ENCODE results near the gene C19orf33.
"Not testable (repeated sequence)": the region's sequence is repeated elsewhere in the genome, so short reads cannot be mapped to it uniquely, and the experiment has no call there.

C19orf33 gene

DNA sequence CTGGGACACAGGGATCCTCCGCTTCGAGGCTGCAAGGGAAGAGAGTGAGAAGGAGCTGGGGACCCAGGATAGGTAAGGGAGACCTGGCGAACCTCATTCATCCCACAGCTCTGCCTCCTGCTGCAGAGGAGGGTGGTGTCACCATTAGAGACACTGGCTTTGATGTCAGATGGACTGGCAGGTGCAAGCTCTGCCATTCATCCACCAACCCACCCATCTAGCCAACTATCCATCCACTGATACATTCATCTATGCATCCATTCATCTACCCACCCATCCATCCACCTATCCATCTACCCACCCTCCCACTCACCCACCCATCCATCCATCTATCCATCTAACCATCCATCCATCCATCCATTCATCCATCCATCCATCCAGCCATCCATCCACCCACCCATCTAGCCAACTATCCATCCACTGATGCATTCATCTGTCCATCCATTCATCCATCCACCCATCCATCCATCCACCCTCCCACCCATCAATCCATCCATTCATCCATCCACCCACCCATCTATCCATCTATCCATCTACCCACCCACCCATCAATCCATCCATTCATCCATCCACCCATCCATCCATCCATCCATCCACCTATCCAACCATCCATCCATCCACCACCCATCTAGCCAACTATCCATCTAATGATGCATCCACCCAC is 5.7 kb downstream of the C19orf33 start:
- DNase-seq: no peak

DNA sequence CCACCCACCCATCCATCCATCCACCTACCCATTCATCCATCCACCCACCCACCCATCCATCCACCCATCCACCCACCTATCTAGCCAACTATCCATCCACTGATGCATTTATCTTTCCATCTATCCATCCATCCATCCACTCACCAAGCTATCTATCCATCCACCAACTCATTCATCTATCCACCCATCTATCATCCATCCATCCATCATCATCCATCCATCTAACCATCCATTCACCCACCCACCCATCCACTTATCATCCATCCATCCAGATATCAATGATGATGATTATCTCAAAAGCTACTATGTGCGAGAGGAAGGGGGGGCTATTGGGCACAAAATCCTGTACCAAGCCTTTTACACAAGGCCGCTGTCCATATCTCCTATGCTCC is 6.2 kb downstream of the C19orf33 start:
- DNase-seq: no peak

DNA sequence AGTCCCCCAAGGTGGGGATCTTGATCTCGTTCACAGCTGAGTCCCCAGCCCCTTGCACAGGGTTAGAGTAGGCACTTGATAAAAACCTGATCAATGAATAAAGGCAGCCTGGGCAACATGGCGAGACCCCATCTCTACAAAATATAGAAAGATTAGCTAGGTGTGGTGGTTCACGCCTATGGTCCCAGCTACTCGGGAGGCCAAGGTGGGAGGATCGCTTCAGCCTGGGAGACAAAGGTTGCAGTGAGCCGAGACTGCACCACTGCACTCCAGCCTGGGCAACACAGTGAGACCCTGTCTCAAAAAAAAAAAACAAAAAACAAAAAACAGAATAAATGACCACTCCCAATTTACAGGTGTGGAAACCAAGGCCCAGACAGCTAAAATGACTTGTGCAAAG is 6.9 kb downstream of the C19orf33 start:
- no peak for DNase-seq

DNA sequence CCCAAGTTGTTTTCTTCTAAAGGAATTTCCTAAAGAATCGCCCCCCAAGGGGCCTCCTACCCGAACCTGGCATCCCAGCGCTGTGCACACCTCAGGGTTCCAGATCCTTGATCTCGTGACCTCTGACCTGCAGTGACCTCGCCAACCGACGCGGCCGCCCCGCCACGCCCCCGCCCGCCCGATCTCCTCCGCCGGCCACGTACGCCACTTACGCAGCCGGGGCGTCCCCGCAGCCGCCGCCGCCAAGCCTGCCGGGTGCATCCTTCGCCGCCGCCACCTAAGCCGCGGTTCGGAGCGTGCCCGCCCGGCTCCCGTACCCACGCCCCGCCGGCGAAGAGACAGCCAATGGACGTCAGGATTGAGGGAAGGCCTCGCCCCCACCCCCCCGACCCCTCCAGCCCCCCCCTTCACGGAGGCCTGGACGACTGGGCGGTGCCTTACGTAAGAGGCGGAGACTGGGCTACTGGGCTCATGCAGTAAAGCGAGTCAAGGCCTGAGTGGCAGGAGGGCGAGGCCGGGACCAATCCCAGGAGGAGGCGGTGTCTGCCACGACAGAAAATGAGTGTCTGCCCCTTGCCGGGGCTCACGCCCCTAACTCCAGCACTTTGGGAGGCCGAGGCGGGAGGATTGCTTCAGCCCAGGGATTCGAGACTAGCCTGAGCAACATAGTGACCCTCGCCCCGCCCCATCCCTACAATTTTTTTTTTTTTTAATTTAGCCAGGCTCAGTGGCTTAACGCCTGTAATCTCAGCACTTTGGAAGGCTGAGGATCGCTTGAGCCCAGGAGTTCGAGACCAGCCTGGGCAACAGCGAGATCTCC is 11.8 kb downstream of the C19orf33 start, which contains the start of gene YIF1B:
Gene YIF1B (minus strand): TSS at position 291 of the 820 bp plus-strand sequence. CDS start 30 bp downstream, at position 261.
- peak; percentile 98 for DNase-seq

DNA sequence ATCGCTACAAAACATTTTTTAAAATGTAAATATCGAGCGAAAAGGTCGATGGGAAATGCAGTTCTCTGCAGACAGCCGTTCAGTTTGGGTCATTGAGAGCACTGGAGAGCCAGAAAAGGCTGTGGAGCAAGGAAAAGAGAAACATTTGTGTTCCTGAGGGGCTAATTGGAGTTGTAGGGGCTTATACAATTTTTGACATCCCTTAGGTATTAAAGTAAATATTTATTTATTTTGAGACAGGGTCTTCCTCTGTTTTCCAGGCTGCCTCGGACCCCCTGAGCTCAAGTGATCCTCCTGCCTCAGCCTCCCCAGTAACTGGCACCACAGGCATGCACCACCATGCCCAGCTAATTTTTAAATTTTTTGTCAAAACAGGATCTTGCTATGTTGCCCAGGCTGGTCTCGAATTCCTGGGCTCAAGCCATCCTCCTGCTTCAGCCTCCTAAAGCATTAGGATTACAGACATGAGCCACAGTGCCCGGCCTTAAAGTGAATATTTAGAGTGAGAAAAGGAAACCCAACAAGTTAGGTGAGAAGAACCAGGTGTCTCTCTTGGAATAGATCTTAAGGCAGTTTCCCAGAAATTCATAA is 12.5 kb downstream of the C19orf33 start:
- no peak for DNase-seq

DNA sequence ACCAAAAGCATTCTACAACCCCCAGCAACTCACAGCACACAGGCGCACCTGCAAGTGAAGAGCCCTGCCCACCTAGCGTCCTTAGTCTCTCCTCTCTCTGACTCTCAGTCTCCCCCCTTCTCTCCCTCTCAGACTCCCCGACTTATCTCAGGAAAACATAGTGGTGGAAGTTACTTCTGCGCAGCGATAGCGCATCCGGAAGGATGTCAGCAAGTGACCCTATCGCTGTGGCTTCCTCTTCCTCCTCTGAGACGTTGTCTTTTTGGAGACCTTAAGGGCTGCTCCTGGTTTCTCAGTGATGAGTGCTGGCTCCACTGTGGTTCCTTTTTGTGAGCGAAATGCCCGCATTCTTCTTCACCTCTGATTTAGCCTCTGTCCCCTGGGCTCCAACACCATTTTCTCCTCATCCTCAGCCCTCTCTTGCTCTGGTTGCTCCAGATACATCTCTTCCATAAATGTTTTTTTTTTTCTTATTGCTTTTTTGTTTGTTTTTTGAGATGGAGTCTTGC is 13.1 kb downstream of the C19orf33 start:
- no peak for DNase-seq

DNA sequence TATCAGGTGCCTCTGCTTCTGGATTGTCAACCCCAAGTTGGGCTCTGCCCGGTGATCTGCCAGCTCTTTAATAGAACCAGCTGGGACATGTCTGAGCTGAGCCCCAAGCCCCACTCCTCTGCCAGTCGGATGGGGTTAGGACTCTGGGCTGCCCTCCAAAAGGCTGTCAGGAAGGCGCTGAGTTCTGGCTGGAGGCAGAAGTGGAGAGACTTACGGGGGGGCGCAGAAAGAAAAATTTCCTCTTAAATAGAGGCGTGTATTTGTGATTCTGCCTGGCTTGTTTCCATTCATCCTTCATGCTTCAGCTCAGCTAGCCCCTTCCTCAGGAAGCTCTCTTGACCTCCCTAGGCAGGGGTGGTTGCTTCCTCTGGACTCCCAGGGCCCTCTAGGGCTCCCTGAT is 14.6 kb downstream of the C19orf33 start:
- peak; percentile 62 for DNase-seq

DNA sequence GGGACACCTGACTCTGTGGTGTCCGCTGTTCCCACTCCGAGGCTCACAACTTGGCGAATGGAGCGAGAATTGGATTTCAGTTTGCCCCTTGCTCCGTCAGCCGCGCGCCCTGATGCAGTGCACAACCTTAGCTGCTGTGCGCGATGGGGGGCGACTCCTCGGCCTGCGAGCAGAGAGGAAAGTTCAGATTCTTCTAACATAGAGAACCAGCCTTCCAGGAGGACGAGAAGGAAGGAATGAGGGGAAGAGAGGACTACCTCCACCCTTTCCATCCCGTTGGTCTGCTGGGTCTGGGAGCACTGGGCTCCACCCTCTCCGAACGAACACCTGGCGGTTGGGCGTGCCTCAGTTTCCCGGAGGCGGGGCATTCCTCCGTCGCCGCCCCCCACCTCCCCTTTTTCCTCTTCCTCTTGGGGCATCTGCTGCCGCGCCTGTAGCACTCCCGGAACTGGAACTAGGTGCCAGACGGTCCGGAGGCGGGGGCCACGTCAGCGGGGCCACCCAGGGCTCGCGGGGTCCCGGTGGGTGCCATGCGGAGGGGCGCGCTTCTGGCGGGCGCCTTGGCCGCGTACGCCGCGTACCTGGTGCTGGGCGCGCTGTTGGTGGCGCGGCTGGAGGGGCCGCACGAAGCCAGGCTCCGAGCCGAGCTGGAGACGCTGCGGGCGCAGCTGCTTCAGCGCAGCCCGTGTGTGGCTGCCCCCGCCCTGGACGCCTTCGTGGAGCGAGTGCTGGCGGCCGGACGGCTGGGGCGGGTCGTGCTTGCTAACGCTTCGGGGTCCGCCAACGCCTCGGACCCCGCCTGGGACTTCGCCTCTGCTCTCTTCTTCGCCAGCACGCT is 15.6 kb downstream of the C19orf33 start, which contains the start of gene KCNK6:
Gene KCNK6 (plus strand): TSS at position 425 of the 838 bp plus-strand sequence. CDS start 106 bp downstream, at position 531.
- no peak for DNase-seq

DNA sequence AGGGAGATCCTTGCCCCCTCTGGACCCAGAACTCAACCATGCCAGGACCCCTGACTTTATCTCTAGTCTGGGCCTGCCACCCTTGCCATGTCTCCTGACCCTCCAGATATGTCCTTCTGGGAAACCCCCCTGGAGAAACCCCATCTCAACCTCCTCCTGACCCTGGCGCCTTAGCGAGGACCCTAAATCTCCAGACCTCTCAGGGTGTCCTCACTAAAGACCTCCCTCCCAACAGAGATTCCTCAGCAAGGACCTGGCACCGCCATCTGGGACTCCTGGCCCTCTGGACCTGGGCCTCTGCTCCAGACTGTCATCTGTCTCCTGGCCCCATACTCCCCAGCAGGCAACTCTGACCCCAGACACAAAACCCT is 16.9 kb downstream of the C19orf33 start:
- DNase-seq: no peak

DNA sequence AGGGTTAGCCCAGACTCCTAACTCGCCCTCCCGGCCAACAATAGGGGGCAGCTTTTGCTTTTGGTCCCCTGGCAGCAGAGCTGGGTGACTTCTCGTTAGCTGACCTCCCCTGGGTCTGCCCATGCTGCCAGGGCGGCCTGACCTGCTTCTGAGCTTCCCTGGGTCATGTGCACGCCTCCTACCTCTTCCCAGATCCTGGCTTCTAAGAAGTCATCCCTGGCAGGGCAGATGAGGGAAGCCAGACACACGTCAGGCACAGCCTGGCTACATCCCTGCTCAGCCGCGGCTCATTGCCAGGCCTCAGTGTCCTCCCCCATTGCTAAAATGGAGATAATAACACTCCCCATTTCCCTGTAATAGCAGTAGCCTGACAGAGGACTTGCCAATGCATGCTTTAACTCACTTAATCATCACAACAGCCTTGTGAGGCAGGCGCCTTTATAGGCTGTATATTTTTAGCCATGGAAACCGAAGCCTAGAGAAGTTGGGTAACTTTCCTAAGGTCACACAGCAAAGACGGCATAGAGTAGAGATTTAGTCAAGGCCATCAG is 17.7 kb downstream of the C19orf33 start:
- DNase-seq: peak; percentile 3

DNA sequence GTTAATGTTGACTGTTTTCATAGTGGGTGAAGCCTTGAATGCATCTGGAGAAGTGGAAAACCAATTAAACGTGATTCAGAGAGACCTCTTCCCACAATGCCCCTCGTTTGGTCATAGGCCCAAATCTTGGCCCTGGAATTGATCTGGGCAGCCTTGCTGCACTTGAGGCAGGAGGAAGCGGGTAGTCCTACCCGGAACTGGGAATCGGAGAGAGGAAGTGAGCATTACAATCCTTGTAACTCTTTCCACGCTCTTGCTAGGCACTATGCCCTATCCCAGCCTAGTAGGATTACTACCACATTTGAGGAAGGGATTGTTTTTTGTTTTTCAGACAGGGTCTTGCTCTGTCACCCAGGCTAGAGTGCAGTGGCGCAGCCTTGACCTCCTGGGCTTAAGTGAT is 19.2 kb downstream of the C19orf33 start:
- DNase-seq: no peak

DNA sequence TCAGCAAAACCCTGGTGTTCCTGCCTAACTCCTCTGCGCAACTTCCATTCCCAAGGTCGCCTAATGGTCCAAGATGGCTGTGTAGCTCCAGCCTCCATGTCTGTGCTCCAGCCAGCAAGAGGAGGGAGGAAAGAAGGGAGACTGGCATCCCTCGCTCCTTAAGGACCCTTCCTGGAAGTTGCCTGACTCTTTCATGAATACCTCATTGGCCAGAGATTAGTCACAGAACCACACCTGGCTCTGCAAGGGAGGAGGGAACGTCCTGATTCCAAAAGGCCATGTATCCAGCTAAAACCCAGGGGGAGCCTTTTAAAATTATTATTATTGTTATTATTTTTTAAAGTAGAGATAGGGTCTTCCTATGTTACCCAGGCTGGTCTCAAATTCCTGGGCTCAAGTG is 20.4 kb downstream of the C19orf33 start:
- no peak for DNase-seq

DNA sequence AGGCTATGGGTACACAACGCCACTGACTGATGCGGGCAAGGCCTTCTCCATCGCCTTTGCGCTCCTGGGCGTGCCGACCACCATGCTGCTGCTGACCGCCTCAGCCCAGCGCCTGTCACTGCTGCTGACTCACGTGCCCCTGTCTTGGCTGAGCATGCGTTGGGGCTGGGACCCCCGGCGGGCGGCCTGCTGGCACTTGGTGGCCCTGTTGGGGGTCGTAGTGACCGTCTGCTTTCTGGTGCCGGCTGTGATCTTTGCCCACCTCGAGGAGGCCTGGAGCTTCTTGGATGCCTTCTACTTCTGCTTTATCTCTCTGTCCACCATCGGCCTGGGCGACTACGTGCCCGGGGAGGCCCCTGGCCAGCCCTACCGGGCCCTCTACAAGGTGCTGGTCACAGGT is 22.5 kb downstream of the C19orf33 start:
- DNase-seq: no peak

DNA sequence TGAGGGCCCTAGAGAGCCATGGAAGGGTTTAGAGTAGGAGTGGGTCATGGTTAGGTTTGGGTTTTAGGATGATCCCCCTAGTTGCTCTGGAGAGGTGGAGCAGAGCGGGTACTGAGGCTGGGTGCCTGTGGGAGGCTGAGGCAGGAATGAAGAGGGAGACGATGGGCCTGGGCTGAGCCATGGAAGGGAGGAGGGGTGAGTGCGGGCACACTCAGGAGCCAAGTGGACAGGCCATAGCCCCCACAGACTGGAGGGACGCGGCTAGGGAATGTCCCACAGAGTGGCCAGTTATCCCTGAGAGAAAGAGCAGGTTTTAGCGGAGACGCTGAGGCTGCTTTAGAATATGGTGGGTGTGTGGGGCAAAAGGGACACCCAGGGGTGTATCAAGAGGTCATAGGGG is 25.6 kb downstream of the C19orf33 start:
- DNase-seq: no peak

DNA sequence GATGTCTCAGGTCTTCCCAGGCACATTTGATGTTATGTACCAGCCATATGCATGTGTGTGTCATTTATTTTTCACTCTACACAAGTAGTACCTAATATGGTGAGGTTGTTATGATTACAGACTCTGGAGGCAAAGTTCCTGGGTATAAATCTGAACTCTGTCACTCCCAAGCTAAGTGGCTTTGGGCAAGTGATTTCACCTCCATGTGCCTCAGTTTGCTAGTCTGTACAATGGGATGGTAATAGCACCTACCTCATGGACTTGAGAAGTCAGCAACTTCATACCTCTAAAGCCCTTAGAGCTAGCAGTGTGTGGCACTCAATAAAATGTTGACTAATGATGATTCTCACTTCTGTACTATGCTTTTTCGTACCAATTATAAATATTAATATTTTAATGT is 27.7 kb downstream of the C19orf33 start:
- DNase-seq: no peak

DNA sequence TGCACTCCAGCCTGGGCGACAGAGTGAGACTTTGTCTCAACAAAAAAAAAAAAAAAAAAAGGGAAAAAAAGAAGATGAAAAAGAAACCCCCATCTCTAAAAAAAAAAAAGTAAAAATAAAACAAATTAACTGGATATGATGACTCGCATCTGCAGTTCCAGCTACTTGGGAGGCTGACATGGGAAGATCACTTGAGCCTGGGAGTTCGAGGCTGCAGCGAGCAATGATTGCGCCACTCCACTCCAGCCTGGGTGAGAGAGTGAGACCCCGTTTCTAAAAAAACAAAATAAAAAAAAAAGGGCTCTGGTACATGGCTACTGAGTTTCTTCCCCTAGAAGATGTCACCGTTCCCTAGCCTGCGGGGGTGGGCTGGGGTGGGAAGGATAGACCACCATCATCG is 29.2 kb downstream of the C19orf33 start:
- DNase-seq: no peak

DNA sequence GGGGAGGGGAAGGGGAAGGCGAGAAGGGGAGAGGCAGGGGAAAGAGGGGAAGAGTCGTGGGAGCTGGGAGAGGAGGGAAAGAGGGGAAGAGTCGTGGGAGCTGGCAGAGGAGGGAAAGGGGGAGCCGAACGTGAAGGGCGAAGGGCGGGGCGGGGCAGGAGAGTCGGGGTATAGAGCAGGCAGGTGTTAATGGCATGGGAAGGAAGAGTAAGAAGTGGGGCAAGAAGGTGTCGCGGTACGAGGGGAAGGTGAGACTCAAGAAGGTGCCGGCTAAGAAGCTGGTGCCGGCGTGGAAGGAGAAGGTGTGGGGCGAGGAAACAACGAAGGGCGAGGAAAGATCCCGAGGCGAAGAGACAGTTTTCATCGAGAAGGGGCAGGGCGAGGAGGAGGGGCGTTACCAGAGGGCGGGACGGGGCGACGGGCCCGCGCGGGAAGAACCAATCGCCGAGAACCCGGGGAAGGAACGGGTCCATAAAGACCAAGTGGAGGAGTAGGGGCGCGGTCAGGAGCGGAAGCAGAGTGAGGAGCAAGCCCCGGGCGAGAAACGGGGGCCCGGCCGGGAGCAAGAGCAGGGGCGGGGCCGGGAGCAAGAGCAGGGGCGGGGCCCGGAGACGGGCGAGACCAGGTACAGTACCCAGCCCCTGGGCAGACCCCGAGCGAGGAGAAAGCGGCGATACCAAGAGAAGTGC is 32.0 kb downstream of the C19orf33 start:
- peak; percentile 91 for DNase-seq

DNA sequence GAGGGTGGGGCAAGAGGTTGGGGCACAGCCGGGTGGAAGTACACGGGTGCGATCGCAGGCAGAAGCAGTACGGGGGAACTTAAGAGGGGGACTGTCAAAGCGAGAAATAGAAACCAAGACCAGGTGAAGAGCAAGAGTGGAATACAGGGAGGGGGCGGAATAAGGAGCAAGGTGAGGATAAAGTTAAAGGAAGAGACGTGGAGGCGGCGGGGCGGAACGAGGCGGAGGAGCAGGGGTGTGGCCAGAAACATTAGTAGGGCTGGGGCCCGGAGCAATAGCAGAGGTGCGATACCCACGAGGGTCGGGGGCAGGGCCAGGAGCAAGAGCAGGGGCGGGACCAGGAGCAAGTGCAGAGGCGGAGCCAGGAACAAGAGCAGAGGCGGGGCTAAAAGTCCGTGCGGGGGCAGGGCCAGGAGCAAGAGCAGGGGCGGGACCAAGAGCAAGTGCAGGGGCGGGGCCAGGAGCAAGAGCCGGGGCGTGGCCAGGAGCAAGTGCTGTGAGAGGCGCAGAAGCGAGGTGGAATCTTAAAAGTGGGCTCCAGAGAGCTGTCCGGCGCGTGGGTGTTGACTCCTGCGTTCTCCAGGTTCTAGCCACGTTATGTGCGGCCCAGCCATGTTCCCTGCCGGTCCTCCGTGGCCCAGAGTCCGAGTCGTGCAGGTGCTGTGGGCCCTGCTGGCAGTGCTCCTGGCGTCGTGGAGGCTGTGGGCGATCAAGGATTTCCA is 32.7 kb downstream of the C19orf33 start:
- DNase-seq: peak; percentile 91

DNA sequence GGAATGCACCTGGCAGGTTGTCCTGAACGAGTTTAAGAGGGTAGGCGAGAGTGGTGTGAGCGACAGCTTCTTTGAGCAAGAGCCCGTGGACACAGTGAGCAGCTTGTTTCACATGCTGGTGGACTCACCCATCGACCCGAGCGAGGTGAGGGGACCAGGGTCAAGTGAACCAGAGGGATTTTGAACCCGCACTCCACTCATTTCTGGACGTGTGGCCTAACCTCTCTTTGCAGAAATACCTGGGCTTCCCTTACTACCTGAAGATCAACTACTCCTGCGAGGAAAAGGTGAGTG is 33.3 kb downstream of the C19orf33 start:
- no peak for DNase-seq

DNA sequence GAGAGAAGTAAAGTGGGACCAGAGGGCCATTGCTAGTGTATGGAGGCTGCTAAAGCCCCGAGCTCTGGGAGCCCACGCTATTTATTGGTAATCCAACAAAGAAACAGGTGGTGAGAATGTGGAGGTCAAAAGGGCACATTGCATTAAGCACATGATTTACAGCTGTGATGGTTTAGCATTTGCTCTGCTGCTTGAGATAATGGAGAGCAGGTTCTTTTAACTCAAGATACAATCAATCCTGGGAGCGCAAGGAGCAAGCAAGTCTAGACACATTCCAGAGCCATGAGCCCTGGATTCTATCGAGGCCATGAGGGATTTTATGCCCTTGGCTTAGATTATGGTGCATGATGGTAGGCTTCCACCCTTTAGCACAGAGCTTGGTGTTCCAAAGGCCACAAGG is 35.0 kb downstream of the C19orf33 start:
- DNase-seq: not testable (repeated sequence)

DNA sequence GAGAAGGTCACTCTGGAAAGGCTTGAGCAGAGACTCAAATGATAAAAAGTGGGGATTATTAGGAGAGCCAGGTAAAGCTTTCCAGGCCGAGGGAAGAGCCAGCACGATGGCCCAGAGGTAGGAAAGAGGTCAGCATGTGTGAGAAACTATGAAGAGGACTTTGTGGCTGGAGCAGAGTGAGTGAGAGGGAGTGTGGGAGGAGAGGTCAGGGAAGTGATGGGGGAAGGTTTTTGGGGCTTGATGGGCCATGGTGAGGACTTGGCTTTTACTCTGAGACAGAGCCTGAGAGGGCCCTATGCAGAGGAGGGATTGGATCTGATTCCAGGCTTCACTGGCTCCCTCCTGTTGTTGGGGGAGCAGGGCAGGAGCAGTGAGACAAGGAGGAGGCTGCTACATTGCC is 36.9 kb downstream of the C19orf33 start:
- DNase-seq: no peak
